DMS114 treated with DMSO at 0.1 percent for 48 hours (cell line): ENCODE measurements around the gene NFATC2.
"Not testable (repeated sequence)": the region's sequence is repeated elsewhere in the genome, so short reads cannot be mapped to it uniquely, and the experiment has no call there.

Experiments used
- DNase-seq: peaks from one replicate; lab custom pipeline; 2025; ENCODE audit not compliant: unreplicated experiment; lab: John Stamatoyannopoulos, UW

Gene NFATC2

GRCh38 chr20:51568533-51568932 is 26.0 kb upstream of the NFATC2 start:
- not testable (repeated sequence) for DNase-seq

GRCh38 chr20:51567622-51568021 is 25.1 kb upstream of the NFATC2 start:
- no peak for DNase-seq

GRCh38 chr20:51566594-51566993 is 24.1 kb upstream of the NFATC2 start:
- no peak for DNase-seq

GRCh38 chr20:51565298-51566144 is 23.0 kb upstream of the NFATC2 start:
- DNase-seq = no peak

- DNase-seq = peak; percentile 62
These were observed 21.2 kb upstream of the NFATC2 start for GRCh38 chr20:51563486-51564332.

GRCh38 chr20:51563174-51563485 is 20.6 kb upstream of the NFATC2 start:
- no peak for DNase-seq

GRCh38 chr20:51562332-51563173 is 20.0 kb upstream of the NFATC2 start:
- DNase-seq = peak; percentile 78

- peak; percentile 66 for DNase-seq
These were observed 19.5 kb upstream of the NFATC2 start for GRCh38 chr20:51562027-51562331.

GRCh38 chr20:51560550-51561307 is 18.2 kb upstream of the NFATC2 start:
- DNase-seq = no peak

GRCh38 chr20:51560042-51560441 is 17.5 kb upstream of the NFATC2 start:
- DNase-seq = no peak

- no peak for DNase-seq
These were observed 12.1 kb upstream of the NFATC2 start for GRCh38 chr20:51554538-51555165.

GRCh38 chr20:51553897-51554486 is 11.5 kb upstream of the NFATC2 start:
- no peak for DNase-seq

GRCh38 chr20:51551186-51551585 is 8.7 kb upstream of the NFATC2 start:
- DNase-seq = no peak

GRCh38 chr20:51549474-51549873 is 7.0 kb upstream of the NFATC2 start:
- no peak for DNase-seq

- DNase-seq = no peak
These were observed 5.4 kb upstream of the NFATC2 start for GRCh38 chr20:51547951-51548350.

GRCh38 chr20:51545515-51545914 is 3.0 kb upstream of the NFATC2 start:
- DNase-seq = no peak

- DNase-seq = no peak
These were observed 886 bp upstream of the NFATC2 start for GRCh38 chr20:51543422-51543788.

- no peak for DNase-seq
These were observed 417 bp downstream of the NFATC2 start for GRCh38 chr20:51542033-51542570.

GRCh38 chr20:51541189-51542032 is 1.1 kb downstream of the NFATC2 start:
- no peak for DNase-seq
